ENCODE measurements around the gene CACNA1C.
"Not testable (repeated sequence)": the region's sequence is repeated elsewhere in the genome, so short reads cannot be mapped to it uniquely, and the experiment has no call there.

Gene CACNA1C

DNA sequence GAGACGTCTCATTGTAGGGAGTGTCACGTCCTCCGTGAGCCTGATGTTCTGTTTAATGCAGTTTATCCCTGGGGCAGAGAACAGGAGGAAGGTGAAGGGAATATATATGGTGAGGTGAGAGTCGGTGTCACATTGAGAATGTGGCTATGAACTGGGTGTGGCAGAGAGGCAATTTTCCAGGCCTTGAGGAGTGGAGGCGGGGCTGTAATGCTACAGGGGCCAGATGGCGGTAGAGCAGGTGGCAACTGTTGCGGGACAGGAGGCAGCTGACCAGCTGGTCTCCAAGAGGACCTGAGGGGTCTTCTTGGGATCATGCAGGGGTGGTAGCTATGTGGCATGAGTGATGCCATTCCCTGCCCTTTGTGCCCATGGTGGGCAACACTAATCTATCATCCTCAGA, 59.6 kb downstream of the CACNA1C start:
- DNase-seq (ENCODE audit: low read depth) = no peak

DNA sequence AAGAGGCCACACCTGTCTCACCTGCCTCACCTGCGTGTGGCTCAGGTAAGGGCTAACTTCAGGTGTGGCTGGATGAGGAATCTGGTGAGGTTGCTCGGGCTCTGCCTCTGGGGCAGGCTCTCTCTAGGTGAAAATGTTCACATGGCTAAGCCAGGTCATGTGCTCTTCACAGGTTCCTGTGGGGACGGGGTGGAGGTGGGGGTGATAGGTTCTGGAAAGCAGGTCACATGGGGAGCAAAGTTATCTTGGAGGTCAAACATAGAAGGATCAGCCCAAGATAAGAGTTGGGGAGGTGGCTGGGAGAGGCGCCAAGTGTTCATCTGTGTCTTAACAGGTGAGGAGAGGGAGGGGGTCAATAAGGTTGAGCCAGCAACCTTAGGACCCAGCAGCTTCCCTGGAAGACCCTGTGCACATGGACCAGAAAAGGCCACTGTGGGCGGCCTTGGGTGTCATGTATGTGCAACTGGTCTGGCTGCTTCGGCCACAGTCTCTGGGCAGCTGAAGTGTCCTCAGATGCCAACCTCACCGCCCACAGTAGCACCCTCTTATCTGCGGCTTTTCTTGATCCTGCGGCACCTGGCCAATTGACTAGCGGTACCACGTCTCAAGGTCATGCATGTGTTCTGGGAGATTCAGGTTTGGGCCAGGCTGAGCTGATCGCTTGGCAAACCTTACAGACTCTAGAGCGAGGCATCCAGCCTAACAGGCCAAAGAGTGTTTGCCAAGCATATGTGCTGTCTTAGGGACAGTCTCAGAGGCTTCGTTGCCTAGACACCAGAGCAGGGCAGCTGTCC, 60.5 kb downstream of the CACNA1C start:
- no peak for DNase-seq (ENCODE audit: low read depth)

DNA sequence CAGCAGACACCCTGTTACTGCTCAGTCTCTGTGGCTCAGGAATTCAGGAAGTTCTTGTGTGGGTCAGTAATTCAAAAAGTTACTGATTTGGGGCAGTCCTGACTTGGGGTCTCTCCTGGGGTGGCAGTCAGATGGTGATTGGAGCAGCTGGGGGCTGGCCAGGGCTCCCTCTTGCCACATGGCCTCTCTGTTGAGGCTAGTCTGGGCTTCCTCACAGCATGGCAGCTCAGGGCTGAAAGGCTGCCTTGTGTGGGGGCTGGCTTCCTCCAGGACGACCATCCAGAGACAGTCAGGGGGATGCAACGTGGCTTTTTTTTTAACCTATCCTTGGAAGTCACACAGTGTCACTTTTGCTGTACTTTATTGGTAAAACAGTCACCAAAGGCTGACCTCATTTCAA, 61.3 kb downstream of the CACNA1C start:
- DNase-seq (ENCODE audit: low read depth) = no peak

DNA sequence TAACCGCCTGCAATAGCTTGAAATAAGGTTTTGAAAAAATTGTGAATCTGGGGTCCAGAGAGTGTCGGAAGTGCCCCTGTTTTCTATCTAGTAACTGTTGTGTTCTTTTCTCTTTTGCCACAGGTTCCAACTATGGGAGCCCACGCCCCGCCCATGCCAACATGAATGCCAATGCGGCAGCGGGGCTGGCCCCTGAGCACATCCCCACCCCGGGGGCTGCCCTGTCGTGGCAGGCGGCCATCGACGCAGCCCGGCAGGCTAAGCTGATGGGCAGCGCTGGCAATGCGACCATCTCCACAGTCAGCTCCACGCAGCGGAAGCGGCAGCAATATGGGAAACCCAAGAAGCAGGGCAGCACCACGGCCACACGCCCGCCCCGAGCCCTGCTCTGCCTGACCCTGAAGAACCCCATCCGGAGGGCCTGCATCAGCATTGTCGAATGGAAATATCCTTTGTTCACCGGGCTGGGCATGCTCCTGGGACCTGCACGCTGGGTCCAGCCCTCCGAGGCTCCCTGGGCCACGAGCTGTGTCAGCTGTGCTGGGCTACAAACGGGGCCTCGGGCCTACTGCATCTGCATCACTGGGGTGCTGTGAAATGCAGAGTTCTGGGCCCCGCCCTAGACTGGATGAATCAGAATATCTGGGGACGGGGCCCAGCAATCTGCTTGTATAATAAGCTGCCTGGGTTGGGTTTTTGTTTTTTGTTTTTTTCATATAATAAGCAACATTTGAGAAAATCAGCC, 62.5 kb downstream of the CACNA1C start:
- DNase-seq (ENCODE audit: low read depth) = no peak

DNA sequence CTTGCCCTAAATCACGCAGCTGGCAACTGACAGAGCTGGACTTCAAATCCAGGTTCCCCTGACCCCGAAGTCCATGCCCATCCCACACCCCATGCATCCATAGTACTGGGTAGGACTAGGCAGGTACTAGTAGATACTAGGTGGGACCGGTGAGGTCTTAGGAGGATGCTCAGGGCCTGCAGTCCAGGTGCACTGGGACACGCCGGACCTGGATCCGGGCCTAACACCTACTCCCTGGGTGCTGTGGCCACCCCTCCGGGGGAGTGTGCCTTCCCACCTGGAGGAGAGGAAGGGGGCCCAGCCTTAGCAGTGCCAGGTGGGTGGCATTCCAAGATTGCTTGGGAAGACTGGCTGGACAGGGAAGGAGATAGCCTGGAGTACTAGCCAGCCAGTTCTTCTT, 64.8 kb downstream of the CACNA1C start:
- no peak for DNase-seq (ENCODE audit: low read depth)

DNA sequence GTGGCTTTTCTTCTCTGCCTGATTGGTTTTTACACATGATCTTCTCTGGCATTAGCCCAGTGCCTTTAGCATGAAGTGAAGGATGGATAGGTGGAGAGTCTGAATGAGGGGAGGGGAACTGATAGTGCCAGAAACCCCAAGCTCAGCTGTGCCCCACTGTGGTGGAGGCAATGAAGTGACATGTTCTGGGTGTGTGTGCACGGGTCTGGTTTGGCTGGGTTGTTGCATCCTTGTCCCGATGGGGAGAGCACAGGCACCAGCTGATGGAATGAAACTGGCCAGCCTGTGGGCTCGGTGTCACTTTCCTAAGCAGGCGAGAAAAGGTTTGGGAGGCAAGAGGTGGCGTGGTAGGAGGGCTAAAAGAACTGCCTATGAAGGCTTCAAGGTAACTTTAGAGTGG, 65.3 kb downstream of the CACNA1C start:
- no peak for DNase-seq (ENCODE audit: low read depth)

DNA sequence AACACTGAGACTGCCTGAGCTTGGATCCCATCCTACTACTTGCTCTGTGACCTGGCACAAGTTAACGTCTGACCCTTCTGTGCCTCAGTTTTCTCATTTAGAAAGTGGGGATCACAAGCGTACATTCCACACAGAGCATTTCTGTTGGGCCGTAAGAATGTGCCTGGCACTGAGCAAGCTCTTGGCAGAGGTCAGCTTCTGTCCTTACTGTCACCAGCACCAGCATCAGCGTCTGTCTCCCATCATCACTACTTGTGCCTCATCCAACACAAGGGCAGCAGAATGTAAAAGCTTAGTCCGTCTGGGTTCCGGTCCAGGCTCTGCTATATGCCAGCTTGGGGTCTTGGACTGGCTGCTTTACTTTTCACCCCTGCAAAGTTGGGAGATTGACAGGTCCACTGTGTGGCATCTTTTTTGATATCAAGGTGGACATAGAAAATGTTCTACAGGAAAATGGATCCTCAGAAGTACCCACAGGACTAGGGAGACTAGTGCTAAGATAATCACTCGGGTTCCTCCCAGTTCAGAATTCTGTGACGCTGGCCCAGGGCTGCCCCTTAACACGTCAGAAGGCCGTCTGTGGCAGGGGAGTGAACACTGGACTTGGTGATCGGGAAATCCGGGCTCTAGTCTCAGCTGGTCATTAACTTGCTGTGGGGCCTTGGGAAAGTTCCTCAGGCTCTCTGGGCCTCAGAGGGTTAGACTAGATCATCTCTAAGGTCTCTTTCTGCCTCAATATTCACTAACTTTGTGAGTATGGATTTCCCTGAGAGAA, 65.9 kb downstream of the CACNA1C start:
- DNase-seq (ENCODE audit: low read depth) = no peak

DNA sequence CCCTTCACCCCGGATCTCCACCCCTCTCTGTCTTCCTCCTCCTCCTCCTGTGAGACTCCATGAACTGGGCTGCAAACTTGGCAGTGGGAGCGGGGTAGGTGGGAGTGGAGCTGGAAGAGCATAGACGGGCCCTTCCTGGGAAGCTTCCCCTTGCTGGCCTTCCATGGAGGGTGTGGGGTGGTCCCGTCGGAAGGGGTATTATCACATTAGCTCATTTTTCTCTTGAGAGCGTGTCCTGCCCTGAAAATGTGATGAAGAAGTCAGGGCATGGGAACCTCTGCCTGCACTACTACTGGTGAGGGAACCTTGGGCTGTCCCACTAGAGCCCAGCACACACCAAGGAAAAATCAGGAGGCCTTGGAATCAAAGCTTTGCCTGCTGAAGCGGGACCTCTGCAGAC, 66.5 kb downstream of the CACNA1C start:
- no peak for DNase-seq (ENCODE audit: low read depth)

DNA sequence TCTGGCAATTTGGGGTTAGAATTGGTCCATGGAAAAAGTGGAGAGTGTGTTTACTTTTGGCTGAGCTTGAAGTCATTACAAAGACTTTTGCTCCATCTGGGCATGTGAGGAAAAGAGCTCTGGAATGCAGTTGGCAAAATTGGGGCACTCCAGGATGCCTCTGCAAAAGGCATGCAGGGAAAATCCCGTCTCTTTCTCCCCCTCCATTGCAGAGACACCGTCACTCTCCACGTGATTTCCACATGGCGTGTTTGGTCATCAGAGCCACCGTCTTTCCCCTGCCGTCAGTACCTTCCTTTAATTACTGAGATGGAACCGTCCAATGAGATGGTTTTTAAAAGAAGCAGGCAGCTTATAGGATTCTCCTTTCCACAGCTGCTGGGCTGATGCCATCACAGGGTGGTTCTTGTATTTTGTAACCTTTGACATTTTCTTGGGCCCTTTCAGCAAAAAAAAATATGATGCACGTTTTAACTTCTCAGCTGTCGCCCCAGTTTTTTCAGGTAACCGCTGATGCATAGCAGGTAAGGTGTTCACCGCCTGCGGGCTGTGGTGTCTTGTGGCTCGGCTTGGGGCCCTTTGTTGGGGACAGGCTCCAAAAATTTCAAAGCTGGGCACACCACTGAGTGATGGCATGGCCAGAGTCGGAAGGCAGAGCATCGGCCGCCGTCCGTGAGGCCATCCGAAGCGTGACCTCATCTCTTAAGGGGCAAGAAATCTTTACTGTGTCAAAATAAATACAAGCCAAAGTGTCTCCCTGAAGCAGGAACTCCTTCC, 68.4 kb downstream of the CACNA1C start:
- DNase-seq (ENCODE audit: low read depth) = no peak

DNA sequence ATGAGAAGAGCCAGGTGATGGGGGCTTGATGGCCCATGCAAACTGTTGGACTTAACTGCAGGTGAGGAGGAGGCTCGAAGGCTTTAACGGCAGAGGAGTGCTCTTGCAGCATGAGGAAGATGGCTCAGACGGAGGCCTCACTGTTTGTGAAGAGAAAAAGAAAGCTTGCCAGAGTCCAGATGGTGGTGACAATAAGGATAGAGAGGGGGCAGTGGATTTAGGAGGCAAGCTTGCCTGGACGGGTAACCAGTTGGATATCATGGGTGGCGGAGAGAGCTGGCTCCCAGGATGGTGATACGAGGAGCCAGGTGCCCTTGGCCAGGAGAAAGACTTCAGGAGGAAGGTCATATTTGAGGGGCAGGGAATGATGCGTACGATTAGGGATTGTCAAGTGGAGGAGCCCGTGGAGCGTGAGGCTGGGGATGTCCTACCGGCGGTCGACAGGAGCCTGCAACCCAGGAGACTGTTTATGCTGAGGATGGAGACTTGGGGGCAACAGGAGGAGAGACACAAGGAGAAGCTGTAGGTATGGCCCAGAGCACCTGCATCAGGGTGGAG, 71.8 kb downstream of the CACNA1C start:
- DNase-seq (ENCODE audit: low read depth) = no peak

DNA sequence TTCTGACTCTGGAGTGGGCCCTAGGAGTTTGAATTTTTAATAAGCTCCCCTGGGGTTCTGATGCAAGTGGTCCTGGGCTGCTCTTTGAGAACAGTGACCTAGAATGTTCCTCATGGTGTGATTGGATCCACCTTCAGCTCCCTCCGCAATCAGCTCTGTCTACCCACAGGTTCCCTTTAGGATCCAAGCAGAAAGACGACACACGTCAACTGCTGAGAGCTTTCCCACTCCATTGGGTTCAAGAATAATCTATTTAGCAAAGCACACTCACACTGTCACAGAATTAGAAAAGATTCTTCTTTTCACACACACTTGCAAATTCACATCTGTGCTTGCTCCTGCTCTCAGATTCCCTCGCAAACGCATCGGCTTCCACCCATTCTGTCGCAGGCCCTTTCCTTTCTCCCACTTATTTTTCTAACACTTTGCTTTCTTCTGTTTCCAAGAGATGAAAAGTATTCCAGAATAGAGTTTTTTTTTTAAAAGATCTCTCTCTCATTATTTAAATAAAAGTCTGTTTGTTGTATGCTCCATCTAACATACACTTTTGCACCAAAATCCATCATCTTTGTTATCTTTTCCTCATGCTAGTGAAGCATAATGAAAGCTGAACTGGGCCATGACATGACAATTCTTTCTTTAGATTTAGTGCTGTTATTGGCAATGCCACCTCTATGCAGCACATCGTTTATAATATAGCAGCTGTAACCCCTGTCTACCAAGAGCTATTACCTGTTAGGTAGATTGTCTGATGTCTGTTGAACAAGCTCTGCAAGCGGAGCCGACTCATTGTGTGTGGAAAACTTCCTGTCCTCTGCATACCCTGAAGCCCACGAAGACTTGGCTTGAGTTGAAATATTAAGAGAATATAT, 73.1 kb downstream of the CACNA1C start:
- no peak for DNase-seq (ENCODE audit: low read depth)

DNA sequence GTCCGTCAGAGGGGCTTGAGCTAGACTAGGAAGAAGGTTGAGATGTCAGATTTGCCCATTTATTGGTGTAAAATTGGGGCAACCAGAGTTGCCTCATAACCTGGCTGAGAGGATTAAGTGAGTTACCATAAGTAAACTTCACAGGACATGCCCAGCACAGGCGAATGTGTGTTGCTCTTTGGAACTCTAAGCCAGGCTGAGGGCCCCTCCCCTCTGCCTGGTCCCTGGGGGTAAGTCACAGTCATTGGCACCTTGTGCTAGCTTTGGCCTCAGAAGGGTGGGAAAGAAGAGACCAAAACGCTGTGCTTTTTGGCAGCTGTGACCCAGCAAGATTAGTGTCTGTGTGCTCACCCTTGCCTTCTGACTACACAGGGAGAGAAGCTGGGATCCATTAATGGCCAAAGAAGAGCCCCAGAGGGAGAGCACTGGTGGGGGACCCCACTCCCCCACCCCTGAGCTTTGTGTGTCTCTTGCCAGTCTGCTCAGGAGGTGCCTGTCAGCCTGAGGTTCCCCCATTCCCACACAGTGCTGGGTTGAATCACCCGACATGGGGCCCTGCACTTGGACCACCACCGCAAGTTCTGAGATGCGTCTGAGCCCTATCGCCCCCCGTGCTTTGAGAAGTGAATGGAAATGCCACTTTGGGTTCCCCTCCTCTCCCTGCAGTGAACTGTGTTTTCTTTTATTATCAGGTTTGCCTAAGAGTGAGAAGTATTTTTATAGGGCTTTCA, 74.1 kb downstream of the CACNA1C start:
- no peak for DNase-seq (ENCODE audit: low read depth)

DNA sequence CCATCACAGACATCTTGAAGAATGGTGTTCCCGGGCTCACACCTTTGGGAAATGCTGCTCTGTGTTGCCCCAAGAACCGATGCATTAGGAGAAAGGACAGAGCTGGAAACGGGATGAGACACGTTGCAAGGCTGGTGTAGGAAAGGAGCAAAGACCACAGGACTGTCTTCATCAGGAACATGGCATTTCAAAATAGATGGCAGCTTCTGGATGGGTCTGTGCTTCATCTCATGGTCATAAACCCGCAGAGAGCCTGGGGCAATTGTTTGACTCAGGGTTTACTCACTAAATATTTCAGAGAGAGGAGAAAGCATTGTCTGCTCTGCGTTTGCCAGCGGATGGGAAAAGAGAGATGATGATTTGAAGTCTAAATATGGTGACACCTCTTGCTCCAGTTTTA, 76.3 kb downstream of the CACNA1C start:
- no peak for DNase-seq (ENCODE audit: low read depth)

DNA sequence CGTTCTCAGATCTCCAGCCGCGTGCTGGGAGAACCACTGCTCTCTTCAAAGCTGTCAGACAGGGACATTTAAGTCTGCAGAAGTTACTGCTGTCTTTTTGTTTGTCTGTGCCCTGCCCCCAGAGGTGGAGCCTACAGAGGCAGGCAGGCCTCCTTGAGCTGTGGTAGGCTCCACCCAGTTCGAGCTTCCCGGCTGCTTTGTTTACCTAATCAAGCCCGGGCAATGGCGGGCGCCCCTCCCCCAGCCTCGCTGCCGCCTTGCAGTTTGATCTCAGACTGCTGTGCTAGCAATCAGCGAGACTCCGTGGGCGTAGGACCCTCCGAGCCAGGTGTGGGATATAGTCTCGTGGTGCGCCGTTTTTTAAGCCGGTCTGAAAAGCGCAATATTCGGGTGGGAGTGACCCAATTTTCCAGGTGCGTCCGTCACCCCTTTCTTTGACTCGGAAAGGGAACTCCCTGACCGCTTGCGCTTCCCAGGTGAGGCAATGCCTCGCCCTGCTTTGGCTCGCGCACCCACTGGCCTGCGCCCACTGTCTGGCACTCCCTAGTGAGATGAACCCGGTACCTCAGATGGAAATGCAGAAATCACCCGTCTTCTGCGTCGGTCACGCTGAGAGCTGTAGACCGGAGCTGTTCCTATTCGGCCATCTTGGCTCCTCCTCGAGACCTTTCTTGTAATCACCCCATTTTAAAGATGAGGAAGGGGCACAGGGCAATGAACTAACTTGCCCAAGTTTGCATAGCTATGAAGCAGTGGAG, 83.1 kb downstream of the CACNA1C start:
- not testable (repeated sequence) for DNase-seq (ENCODE audit: low read depth)

DNA sequence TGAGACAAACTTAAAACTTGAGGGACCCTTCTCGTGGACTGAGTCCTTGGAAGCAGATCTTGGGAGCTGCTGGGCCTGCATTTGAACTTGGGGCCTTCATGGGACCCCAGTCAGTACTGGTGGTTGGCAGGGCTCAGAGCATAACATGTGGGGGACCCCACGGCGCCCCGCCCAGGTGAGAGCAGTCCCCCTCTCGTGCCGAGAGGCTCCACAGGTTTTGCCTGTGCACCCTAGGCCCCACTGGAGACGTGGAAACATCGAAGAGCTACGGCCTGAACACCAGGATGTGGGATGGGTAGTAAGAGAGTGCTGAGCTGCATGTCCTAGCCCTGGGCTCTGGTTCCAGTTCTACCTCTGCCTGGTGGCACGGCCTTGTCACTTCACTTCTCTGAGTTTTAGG, 84.1 kb downstream of the CACNA1C start:
- no peak for DNase-seq (ENCODE audit: low read depth)

DNA sequence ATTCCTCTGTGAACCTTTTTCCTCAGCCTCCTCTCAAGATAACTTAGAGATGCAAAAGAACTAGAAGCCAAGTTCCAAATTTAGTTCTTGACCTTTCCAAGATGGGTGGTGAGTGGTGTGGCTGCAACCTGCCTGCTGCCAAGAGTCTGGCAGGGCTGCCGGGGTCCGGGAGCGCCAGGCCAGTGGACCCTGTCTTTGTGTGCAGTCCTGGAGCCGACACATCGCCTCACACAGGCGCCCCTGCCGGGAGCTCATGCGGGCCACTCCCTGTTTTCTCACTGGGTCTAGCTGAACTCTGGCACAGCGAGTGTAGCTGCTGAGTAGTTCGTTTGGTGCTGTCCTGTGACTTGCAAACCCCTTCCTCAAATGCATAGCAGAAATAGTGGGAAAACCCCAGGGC, 84.9 kb downstream of the CACNA1C start:
- DNase-seq (ENCODE audit: low read depth) = no peak

DNA sequence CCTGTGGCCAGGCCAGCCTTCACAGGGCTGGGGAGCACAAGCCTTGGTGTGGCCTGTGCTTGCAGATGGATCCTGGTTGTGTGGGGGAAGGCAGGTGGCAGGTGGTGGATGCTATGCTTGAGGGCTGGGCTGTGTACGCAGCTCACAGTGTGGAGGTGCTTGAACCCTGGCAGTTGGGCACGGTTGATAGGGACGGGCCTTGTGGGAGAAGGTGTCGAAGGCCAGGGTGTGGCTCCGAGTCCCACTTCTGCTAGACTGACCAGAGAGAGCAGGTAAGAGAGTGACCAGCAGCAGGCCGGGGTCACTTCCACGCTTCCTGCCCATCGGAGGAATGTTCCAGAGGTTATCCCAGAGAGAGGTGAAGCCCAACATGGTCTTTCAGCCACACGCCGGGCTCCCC, 85.5 kb downstream of the CACNA1C start:
- no peak for DNase-seq (ENCODE audit: low read depth)

DNA sequence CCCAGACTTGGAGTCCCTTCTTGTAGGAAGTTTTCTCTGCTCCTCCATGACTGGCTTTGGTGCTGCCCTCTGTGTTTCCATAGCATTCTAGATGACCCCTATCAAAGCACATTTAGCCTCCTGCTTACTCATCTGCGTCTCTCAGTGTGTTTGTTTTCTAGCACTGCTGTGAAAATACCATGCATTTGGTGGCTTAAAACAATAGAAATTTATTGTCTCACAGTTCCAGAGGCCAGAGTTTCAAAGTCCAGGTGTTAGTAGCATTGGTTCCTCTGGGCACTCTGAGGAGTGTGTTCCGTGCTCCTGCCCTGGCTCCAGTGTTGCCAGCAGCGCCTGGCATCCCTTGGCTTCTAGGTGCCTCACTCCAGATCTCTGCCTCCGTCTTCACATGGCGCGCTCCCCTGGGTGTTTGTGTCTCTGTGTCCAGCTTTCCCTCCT, 86.1 kb downstream of the CACNA1C start:
- DNase-seq (ENCODE audit: low read depth) = no peak

DNA sequence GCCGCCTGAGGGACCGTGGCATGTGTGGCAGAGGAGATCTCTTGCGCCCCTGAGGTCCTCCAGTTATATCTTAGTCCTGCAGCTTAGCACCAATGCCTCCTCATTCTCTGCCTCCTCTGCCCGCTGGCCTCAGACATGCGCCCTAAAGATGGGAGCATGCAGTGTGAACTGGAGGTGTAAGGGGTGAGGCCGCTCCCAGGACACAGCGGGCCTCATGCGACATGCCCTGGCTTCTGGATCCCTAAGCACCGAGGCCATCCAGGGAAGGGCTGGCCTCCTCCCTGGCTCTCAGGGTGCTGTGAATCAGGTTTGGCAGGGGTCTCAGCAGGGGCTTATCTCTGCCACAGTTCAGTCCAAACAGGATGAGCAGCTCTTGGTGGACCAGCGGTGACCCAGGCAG, 86.9 kb downstream of the CACNA1C start:
- DNase-seq (ENCODE audit: low read depth) = no peak
